ENCODE data around the gene OR52A1.

DNA sequence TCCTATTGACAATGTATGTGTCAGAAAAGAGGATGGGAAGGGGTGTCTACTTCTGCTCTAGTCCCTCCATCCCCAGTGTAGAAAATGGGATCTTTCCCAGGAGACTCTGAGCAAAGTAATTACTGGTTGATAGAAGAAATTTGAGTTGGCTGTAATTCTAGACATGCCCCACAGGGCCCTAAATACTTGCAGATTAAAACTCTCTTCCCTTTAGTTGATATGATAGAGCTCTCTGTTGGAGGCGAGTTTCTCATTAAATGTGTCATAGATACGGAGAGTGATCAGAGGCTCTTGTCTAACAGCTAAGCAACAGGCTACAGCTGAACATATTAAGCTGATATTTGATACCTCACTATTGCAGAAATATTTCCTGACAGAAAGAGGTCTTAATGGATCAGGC is 52.3 kb downstream of the OR52A1 start:
- TF ChIP-seq ATF2 (CRISPR knock-in tag; IDR thresholded peaks at IDR 0.05; ENCODE audit: borderline replicate concordance, low read depth) (no peak), TEAD4 (CRISPR knock-in tag; IDR thresholded peaks at IDR 0.05) (no peak), FOXK1 (CRISPR knock-in tag; IDR thresholded peaks at IDR 0.05) (no peak), GABPB1 (CRISPR knock-in tag; IDR thresholded peaks at IDR 0.05) (no peak), ATF6 (CRISPR knock-in tag; IDR thresholded peaks at IDR 0.05) (no peak), TCF7 (CRISPR knock-in tag; IDR thresholded peaks at IDR 0.05; ENCODE audit: low read depth) (no peak), PRRX2 (CRISPR knock-in tag; IDR thresholded peaks at IDR 0.05) (no peak), CREB1 (CRISPR knock-in tag; IDR thresholded peaks at IDR 0.05) (no peak), HMGXB4 (CRISPR knock-in tag; IDR thresholded peaks at IDR 0.05) (no peak), USF1 (CRISPR knock-in tag; IDR thresholded peaks at IDR 0.05) (no peak), HMGA2 (CRISPR knock-in tag; IDR thresholded peaks at IDR 0.05) (no peak)
- TF ChIP-seq, protein P1, sequence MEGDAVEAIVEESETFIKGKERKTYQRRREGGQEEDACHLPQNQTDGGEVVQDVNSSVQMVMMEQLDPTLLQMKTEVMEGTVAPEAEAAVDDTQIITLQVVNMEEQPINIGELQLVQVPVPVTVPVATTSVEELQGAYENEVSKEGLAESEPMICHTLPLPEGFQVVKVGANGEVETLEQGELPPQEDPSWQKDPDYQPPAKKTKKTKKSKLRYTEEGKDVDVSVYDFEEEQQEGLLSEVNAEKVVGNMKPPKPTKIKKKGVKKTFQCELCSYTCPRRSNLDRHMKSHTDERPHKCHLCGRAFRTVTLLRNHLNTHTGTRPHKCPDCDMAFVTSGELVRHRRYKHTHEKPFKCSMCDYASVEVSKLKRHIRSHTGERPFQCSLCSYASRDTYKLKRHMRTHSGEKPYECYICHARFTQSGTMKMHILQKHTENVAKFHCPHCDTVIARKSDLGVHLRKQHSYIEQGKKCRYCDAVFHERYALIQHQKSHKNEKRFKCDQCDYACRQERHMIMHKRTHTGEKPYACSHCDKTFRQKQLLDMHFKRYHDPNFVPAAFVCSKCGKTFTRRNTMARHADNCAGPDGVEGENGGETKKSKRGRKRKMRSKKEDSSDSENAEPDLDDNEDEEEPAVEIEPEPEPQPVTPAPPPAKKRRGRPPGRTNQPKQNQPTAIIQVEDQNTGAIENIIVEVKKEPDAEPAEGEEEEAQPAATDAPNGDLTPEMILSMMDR (IDR thresholded peaks at IDR 0.05): no peak
- TF ChIP-seq, protein P2, sequence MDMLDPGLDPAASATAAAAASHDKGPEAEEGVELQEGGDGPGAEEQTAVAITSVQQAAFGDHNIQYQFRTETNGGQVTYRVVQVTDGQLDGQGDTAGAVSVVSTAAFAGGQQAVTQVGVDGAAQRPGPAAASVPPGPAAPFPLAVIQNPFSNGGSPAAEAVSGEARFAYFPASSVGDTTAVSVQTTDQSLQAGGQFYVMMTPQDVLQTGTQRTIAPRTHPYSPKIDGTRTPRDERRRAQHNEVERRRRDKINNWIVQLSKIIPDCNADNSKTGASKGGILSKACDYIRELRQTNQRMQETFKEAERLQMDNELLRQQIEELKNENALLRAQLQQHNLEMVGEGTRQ (CRISPR knock-in tag; IDR thresholded peaks at IDR 0.05): no peak

Measured in WTC11 (cell line).